ENCODE measurements around the gene S100A11. TPM values are rescaled to one million over a fixed set of nuclear protein-coding genes. Genes with fewer than 3 reads are reported as not detected.

S100A11 gene
- total and polyA plus RNA-seq, 2 donors from 2014 or later = 835 to 925 TPM

- no peaks in the 10 kb centered on the region for H3K4me1 ChIP-seq (ENCODE audit: control insufficient read depth in 2 of 3, insufficient read depth in 2 of 3, low read depth in 1 of 3, low read length in 3 of 3)
- no peak overlapping the region for H3K27ac ChIP-seq (ENCODE audit: low read depth in 2 of 2, low read length in 2 of 2)
- no peaks in the 10 kb centered on the region for H3K36me3 ChIP-seq (ENCODE audit: control insufficient read depth in 2 of 3, insufficient read depth in 3 of 3, low read length in 3 of 3)
- DNase-seq = peak in 1 of 5 donors; percentile 66
- H3K27me3 ChIP-seq (ENCODE audit: control insufficient read depth, insufficient read depth, low read length) = no peaks in the 10 kb centered on the region
- H3K4me3 ChIP-seq (ENCODE audit: low read length in 3 of 3) = no peak overlapping the region
- no peaks in the 10 kb centered on the region for H3K9me3 ChIP-seq (ENCODE audit: control insufficient read depth in 2 of 3, insufficient read depth in 1 of 3, low read length in 3 of 3)
- no peak overlapping the region for H3K9ac ChIP-seq (ENCODE audit: low read length in 3 of 3)
- intact Hi-C loops (cut with DNase I) = no loop called here
- TF ChIP-seq CTCF (IDR thresholded peaks at IDR 0.05; ENCODE audit: borderline replicate concordance, extremely low read depth, insufficient read depth) = no peak
- FAIRE-seq = no peak
Measured at GRCh38 chr1:152078831-152079441, 42.1 kb upstream of the S100A11 start.

GRCh38 chr1:152072311-152072710 is 35.5 kb upstream of the S100A11 start:
- Histone ChIP-seq H3K4me1 (ENCODE audit: control insufficient read depth in 2 of 3, insufficient read depth in 2 of 3, low read depth in 1 of 3, low read length in 3 of 3) (no peaks in the 10 kb centered on the region), H3K27ac (ENCODE audit: low read depth in 2 of 2, low read length in 2 of 2) (no peak overlapping the region), H3K9me3 (ENCODE audit: control insufficient read depth in 2 of 3, insufficient read depth in 1 of 3, low read length in 3 of 3) (no peaks in the 10 kb centered on the region), H3K9ac (ENCODE audit: low read length in 3 of 3) (no peak overlapping the region), H3K36me3 (ENCODE audit: control insufficient read depth in 2 of 3, insufficient read depth in 3 of 3, low read length in 3 of 3) (no peaks in the 10 kb centered on the region), H3K4me3 (ENCODE audit: low read length in 3 of 3) (no peak overlapping the region), H3K27me3 (ENCODE audit: control insufficient read depth, insufficient read depth, low read length) (no peaks in the 10 kb centered on the region)
- no peak for DNase-seq
- FAIRE-seq = no peak
- intact Hi-C loops (cut with DNase I) = no loop called here
- no peak for TF ChIP-seq CTCF (IDR thresholded peaks at IDR 0.05; ENCODE audit: borderline replicate concordance, extremely low read depth, insufficient read depth)

GRCh38 chr1:152071123-152071522 is 34.3 kb upstream of the S100A11 start:
- intact Hi-C loops (cut with DNase I) = no loop called here
- Histone ChIP-seq H3K4me1 (ENCODE audit: control insufficient read depth in 2 of 3, insufficient read depth in 2 of 3, low read depth in 1 of 3, low read length in 3 of 3) (no peaks in the 10 kb centered on the region), H3K27ac (ENCODE audit: low read depth in 2 of 2, low read length in 2 of 2) (no peak overlapping the region), H3K4me3 (ENCODE audit: low read length in 3 of 3) (no peak overlapping the region), H3K9ac (ENCODE audit: low read length in 3 of 3) (no peak overlapping the region), H3K36me3 (ENCODE audit: control insufficient read depth in 2 of 3, insufficient read depth in 3 of 3, low read length in 3 of 3) (no peaks in the 10 kb centered on the region), H3K9me3 (ENCODE audit: control insufficient read depth in 2 of 3, insufficient read depth in 1 of 3, low read length in 3 of 3) (no peaks in the 10 kb centered on the region), H3K27me3 (ENCODE audit: control insufficient read depth, insufficient read depth, low read length) (no peaks in the 10 kb centered on the region)
- no peak for DNase-seq
- no peak for FAIRE-seq
- TF ChIP-seq CTCF (IDR thresholded peaks at IDR 0.05; ENCODE audit: borderline replicate concordance, extremely low read depth, insufficient read depth) = no peak

GRCh38 chr1:152067929-152068328 is 31.1 kb upstream of the S100A11 start:
- no peak overlapping the region for H3K9ac ChIP-seq (ENCODE audit: low read length in 3 of 3)
- H3K4me3 ChIP-seq (ENCODE audit: low read length in 3 of 3) = no peak overlapping the region
- H3K9me3 ChIP-seq (ENCODE audit: control insufficient read depth in 2 of 3, insufficient read depth in 1 of 3, low read length in 3 of 3) = no peaks in the 10 kb centered on the region
- no peaks in the 10 kb centered on the region for H3K27me3 ChIP-seq (ENCODE audit: control insufficient read depth, insufficient read depth, low read length)
- no peaks in the 10 kb centered on the region for H3K4me1 ChIP-seq (ENCODE audit: control insufficient read depth in 2 of 3, insufficient read depth in 2 of 3, low read depth in 1 of 3, low read length in 3 of 3)
- H3K36me3 ChIP-seq (ENCODE audit: control insufficient read depth in 2 of 3, insufficient read depth in 3 of 3, low read length in 3 of 3) = no peaks in the 10 kb centered on the region
- FAIRE-seq (no peak), DNase-seq (no peak)
- intact Hi-C loops (cut with DNase I) = no loop called here
- H3K27ac ChIP-seq (ENCODE audit: low read depth in 2 of 2, low read length in 2 of 2) = no peak overlapping the region
- TF ChIP-seq CTCF (IDR thresholded peaks at IDR 0.05; ENCODE audit: borderline replicate concordance, extremely low read depth, insufficient read depth) = no peak
